Activated naive CD4-positive, alpha-beta T cell treated with anti-CD3 and anti-CD28 coated beads, Interleukin-2, amount 50 U/mL, for 72 hours (primary cell): ENCODE measurements around the gene FIGNL2. TPM values are rescaled to one million over a fixed set of nuclear protein-coding genes. Genes with fewer than 3 reads are reported as not detected.

Source experiments
- ATAC-seq, 2 donors: fragments of 150-1000 bp; cut with Tn5 transposase; 2 replicates each; pipeline ENCODE4 v1.10.0; 2021; ENCODE audit warnings: mild to moderate bottlenecking in 2 of 2, moderate library complexity in 2 of 2
- DNase-seq, 2 donors: peaks; one replicate each; pipeline ENCODE4 v3.0.0; 2021 to 2022; ENCODE audit warnings: low spot score in 2 of 2
- H3K27ac Mint-ChIP-seq, 2 donors: one replicate each; pipeline ENCODE4 v1.8.0; 2022; ENCODE audit warnings: mild to moderate bottlenecking in 2 of 2, mixed read lengths in 2 of 2
- H3K36me3 Mint-ChIP-seq, 2 donors: one replicate each; pipeline ENCODE4 v1.8.0; 2022; ENCODE audit warnings: mixed read lengths in 2 of 2
- H3K9me3 Mint-ChIP-seq, 2 donors: one replicate each; pipeline ENCODE4 v1.8.0; 2022; ENCODE audit warnings: mixed read lengths in 2 of 2
- total RNA-seq, 2 donors: library from RNA; stranded (reverse); gene quantifications; one replicate each; pipeline ENCODE4 v1.2.3, GENCODE V29; 2022

Gene FIGNL2
- total RNA-seq, 2 donors from 2014 or later = 0.30 to 0.54 TPM

- Mint-ChIP-seq H3K36me3 (no peaks in the 10 kb centered on the region), H3K9me3 (no peaks in the 10 kb centered on the region), H3K27ac (no peak overlapping the region)
- ATAC-seq (no peak), DNase-seq (no peak)
Measured at GRCh38 chr12:51784688-51785087, 63.8 kb downstream of the FIGNL2 start.

DNA sequence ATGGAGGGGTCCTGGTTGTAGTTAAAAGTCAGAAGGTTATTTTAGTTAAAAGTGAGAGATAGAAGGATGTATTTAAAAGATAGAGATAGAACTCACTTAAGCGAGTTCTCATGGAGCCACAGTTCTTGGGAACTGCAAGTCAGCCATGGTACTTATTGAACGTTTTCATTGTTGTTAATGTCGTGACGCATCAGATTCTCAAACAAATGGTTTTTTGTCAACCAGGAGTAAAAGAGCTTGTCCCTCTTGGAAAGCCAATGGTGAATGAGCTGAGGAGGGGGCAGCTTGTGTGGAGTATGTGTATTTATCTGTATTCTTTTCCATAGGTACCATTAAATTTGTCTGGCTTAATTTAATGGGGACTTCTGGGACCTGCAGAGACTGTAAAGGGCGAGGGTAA lies 68.6 kb downstream of the FIGNL2 start:
- DNase-seq = no peak
- Mint-ChIP-seq H3K36me3 (no peaks in the 10 kb centered on the region), H3K9me3 (no peaks in the 10 kb centered on the region), H3K27ac (no peak overlapping the region)
- ATAC-seq = no peak

GRCh38 chr12:51777973-51778372 lies 70.5 kb downstream of the FIGNL2 start:
- no peak overlapping the region for H3K27ac Mint-ChIP-seq
- H3K36me3 Mint-ChIP-seq = no peaks in the 10 kb centered on the region
- ATAC-seq (no peak), DNase-seq (no peak)
- no peaks in the 10 kb centered on the region for H3K9me3 Mint-ChIP-seq

DNA sequence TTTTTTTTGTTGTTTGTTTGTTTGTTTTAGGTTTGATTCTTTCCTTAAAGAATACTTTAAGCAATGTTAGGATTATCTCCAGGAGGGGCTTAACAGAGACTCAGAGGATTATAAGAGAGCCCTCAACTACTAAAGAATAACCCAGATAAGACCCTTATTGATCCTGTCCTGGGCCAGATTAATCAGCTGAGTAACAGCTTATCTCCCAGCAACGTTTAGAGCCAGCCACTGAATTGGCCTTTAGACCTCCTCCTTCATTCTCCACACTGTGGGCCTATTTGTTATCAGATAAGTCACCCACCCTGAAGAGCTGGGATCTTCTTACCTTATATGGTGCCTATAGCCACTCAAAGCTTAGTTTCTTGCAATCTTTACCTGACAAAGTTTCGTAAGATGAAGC lies 71.1 kb downstream of the FIGNL2 start:
- ATAC-seq (no peak), DNase-seq (no peak)
- Mint-ChIP-seq H3K27ac (no peak overlapping the region), H3K36me3 (no peaks in the 10 kb centered on the region), H3K9me3 (no peaks in the 10 kb centered on the region)

GRCh38 chr12:51774933-51775332 lies 73.6 kb downstream of the FIGNL2 start:
- ATAC-seq = no peak
- H3K27ac Mint-ChIP-seq = no peak overlapping the region
- DNase-seq = no peak
- no peaks in the 10 kb centered on the region for H3K9me3 Mint-ChIP-seq
- no peaks in the 10 kb centered on the region for H3K36me3 Mint-ChIP-seq

- Mint-ChIP-seq H3K9me3 (no peaks in the 10 kb centered on the region), H3K27ac (no peak overlapping the region), H3K36me3 (no peaks in the 10 kb centered on the region)
- ATAC-seq (no peak), DNase-seq (no peak)
Measured at GRCh38 chr12:51773145-51773869, 75.2 kb downstream of the FIGNL2 start.

DNA sequence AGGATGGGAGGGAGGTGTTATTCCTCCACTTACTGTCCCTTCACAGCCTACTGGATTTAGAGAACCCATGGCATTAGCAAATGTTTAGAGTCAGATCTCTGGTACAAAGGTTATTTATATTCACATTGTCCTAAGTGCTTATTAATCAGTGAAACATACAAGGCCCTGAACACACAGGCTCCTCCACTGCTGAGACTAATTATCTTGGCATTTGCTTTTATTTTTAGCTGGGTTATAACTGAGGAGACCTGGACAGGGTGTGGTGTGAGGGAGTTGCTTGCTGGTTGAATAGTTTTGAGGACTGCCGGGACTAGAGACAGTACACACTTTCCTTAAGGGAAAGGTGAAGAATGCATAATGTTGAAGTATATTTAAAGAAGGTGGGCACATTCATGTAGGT lies 77.5 kb downstream of the FIGNL2 start:
- DNase-seq = no peak
- H3K27ac Mint-ChIP-seq = no peak overlapping the region
- no peaks in the 10 kb centered on the region for H3K9me3 Mint-ChIP-seq
- ATAC-seq = no peak
- H3K36me3 Mint-ChIP-seq = no peaks in the 10 kb centered on the region

Other genes starting within 250 kb of the FIGNL2 start
- not detected for gene ANKRD33, start 39.4 kb upstream of the FIGNL2 start, total RNA-seq
- gene ACVRL1, start 58.8 kb upstream of the FIGNL2 start, total RNA-seq = not detected
- gene ACVR1B, start 103.0 kb upstream of the FIGNL2 start, total RNA-seq = 1 to 10 TPM; 5.2 to 9.0 TPM
- 10 to 100 TPM in 1 of 2 donors, 1 to 10 TPM in 1; 9.9 to 32.9 TPM for gene TAMALIN, start 158.2 kb upstream of the FIGNL2 start, total RNA-seq
- gene NR4A1, start 202.7 kb upstream of the FIGNL2 start, total RNA-seq = 10 to 100 TPM; 29.8 to 76.0 TPM
- 10 to 100 TPM; 28.5 to 46.8 TPM for gene ATG101, start 221.3 kb upstream of the FIGNL2 start, total RNA-seq
- gene SMIM41, start 231.0 kb upstream of the FIGNL2 start, total RNA-seq = not detected